Measurements from ENCODE around the gene GNG10.

GRCh38 chr9:111711548-111711947 is 50.1 kb downstream of the GNG10 start:
- TF ChIP-seq POLR2AphosphoS5 (IDR thresholded peaks at IDR 0.05; ENCODE audit: borderline replicate concordance, low read depth, low read length) (no peak), FOXP2 (optimal IDR thresholded peaks at IDR 0.05; ENCODE audit: control extremely low read depth, extremely low read length, insufficient read depth) (no peak)
